ENCODE measurements around the gene COPS2.
"Not testable (repeated sequence)": the region's sequence is repeated elsewhere in the genome, so short reads cannot be mapped to it uniquely, and the experiment has no call there.

Gene COPS2

DNA sequence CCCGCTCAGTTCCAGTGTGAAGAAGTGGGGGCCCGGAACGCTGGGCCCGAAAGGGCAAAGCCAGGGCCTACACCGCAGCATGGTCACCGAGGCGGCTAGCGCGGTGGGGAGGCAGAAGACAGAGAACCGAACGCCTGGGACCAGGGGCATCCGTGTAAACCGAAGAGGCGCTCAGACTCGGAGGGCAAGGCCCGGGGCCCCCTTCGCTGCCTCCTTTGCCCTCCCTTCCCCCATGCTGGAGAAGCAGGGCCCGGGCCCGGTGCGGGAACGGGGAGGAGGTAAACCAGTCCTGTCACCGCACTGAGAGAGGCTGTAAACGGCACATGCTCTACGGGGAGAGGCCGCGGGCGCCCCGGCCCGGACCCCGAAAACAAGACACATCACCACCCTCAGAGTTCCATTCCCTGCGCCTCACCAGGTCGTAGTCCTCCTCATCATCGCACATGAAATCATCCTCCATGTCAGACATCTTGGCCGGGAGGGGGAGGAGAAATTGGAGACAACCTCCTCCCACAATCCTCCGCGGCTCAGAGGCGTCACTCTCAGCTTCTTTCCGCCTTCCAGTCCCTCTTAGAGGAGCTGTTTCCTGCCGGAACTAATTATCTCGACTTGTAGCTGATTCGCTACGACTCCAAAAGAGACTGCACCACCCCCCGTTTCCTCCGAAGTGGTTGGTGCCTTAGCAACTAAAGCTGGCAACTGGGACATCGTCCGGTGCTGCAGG, at the start of gene COPS2:
Gene COPS2 (minus strand): TSS at position 490 of the 724 bp plus-strand sequence. CDS start 21 bp downstream, at position 469.
- peak; percentile 99 for DNase-seq

GRCh38 chr15:49200347-49200746, 44.9 kb upstream of the COPS2 start:
- DNase-seq = no peak

DNA sequence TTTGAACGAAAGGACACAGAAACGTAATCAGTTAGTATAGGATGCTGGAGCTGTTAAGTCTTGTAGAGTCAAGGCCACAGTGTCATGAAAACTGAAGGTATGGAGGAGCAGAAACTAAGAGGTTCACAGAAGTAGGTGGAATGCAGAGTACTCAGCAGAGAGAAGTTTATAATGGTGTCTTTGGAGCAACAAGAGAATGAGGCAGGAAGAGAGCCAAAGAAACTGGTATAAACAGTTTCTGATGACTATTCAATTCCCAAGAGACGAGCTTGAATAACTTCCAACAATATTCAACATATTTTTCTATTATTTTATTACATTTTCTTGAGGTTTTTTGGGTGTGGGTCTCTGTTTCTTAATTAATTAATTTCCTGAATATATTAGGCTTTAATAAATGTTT, 44.3 kb upstream of the COPS2 start:
- no peak for DNase-seq

DNA sequence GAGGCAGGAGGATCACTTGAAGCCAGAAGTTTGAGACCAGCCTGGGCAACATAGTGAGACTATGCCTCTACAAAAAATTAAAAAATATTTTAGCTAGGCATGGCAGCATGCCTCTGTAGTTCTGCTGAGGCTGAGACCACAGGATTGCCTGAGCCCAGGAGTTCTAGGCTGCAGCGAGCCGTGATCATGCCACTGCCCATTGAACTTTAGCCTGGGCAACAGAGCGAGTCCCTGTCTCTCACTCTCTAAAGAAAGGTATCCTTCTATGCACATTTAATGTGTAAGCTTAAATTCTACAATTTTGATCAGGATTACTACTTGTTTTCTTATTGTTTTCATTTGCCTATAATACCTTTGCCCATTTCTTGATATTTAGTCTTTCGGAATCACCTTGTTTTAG, 41.5 kb upstream of the COPS2 start:
- DNase-seq = no peak

GRCh38 chr15:49191892-49192291, 36.5 kb upstream of the COPS2 start:
- no peak for DNase-seq

GRCh38 chr15:49190586-49190985, 35.2 kb upstream of the COPS2 start:
- peak; percentile 89 for DNase-seq

- peak; percentile 46 for DNase-seq
Observed at GRCh38 chr15:49189631-49190030, 34.2 kb upstream of the COPS2 start.

GRCh38 chr15:49188933-49189332, 33.5 kb upstream of the COPS2 start:
- no peak for DNase-seq

- no peak for DNase-seq
Observed at GRCh38 chr15:49187549-49188245, 32.3 kb upstream of the COPS2 start.

GRCh38 chr15:49185473-49185872, 30.1 kb upstream of the COPS2 start:
- no peak for DNase-seq

DNA sequence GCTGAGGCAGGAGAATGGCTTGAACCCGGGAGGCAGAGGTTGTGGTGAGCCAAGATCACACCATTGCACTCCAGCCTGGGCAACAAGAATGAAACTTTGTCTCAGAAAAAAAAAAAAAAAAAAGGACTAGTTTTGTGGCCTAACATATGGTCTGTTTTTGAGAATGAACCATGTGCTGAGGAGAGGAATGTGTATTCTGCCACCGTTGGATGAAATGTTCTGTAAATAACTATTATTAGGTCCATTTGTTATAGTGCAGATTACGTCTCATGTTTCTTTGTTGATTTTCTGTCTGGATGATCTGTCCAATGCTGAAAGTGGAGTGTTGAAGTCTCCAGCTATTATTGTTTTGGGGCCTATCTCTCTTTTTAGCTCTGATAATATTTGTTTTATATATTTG, 28.3 kb upstream of the COPS2 start:
- not testable (repeated sequence) for DNase-seq

DNA sequence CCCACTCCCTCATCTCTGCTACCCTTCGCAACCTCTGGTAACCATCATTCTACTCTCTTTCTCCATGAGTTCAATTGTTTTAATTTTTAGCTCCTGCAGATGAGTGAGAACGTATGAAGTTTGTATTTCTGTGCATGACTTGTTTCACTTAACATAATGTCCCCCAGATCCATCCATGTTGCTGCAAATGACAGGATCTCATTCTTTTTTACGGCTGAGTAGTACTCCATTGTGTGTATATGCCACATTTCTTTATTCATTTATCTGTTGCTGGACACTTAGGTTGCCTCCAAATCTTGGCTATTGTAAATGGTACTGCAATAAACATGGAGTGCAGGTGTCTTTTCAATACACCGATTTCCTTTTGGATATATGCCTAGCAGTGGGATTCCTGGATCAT, 26.7 kb upstream of the COPS2 start:
- DNase-seq = no peak

DNA sequence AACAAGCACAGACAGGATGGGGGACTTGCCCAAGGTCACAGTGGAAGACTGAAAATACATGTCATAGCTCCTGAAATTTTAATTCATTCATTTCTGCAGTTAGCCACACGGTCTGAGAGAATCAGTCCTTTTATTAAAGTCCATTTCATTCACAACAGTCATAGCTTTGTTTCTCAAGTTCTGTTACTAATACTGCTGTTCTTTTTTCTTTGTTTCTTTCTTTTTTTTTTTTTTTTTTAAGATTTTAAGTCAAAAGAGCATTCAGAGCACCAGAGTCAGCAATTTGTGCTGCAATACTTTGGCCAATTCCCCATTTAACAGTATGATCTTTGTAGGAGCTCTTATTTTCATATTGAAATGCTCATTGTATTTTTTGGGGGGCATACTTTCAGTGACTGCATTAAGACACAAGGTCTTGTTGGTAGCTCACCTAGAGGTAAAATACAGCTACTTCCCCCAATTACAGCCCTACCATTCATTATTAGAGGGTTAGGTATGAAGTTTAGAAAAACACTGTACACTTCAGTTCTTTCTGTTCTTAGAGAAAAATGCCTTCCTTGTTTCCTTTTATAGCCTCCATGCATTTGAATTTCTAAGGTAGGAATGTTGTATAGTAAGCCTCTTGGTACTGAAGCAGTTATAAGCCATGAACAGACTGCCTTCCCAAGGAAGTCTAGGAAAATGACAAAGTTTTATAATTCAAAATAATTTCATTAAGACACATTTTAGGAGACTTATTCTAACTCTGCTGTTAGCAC, 24.2 kb upstream of the COPS2 start:
- DNase-seq = no peak

GRCh38 chr15:49178497-49178896, 23.1 kb upstream of the COPS2 start:
- no peak for DNase-seq

- peak; percentile 15 for DNase-seq
Observed at GRCh38 chr15:49175582-49176397, 20.4 kb upstream of the COPS2 start.

DNA sequence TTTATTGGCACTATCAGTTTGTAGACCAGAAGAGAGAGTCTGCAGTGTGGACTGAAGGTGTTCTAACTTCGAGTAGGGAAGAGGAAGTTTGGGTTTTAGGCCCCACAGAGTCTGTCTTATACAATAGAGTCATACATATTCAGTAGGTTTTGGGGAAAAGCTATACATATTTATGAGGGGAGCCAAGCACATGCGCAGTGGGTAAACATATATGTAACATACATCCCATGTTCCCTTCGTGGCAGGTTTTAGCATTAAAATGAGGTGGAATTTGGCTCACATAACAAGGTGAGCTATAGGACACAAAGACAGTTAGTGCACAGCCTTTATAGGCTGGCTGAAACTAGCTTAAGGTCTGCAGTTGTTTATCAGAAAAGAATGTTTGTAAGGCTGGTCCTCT, 19.5 kb upstream of the COPS2 start:
- DNase-seq = peak; percentile 62

GRCh38 chr15:49171790-49172189, 16.4 kb upstream of the COPS2 start:
- DNase-seq = no peak

DNA sequence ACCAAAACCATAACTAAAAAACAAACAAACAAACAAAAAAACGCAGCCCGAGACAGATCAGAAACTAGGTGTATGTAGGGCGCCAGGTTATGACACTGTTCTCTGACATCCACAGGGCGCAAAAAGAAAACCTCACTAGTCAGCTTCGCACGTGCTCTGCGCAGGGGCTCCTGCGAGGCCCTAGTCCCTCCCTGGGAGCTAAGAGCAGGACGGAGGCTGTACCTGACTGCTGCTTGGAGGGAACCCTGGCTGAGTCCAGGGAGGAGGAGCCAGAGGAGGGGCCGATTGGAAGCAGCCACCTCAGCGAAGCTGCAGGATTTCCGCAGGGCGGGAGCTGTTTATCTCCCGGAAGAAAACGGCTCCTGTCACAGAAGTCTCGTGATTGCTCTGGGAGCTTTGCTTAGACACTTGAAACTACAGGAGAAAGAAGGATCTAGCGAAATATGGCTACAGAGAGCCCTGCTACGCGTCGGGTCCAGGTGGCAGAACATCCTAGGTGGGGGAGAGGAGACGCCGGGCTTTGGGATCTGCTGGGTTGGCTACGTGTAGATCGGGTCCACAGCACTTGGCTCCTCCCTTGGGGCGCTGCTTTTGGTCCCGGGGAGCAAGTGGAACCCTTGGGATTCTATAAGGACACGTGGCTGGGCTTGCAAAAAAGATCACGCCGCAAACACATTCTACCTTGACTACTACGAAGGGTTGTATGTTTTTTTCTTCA, 14.6 kb upstream of the COPS2 start, which contains the start of gene GALK2:
Gene GALK2 (plus strand): TSS at position 368 of the 718 bp plus-strand sequence. CDS start 76 bp downstream, at position 444.
- DNase-seq = peak; percentile 97

DNA sequence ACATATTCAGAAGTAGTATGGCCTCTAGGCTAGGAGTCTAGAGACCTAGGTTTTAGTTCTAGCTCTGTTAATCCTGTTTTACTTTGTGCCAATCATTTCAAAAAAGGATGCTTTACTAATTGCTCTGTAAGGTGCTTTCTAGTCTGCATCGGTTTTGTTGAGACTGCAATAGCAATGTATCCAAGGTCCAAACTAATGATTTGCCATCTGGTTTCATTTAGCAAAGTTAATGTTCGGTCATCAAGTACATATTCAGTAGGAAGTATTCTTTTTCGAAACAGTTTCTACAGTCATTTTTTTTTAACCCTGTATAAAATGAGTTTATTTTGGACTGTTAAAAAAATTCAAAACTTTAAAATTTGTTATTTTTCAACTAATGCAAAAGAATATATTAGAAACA, 12.6 kb upstream of the COPS2 start:
- no peak for DNase-seq

DNA sequence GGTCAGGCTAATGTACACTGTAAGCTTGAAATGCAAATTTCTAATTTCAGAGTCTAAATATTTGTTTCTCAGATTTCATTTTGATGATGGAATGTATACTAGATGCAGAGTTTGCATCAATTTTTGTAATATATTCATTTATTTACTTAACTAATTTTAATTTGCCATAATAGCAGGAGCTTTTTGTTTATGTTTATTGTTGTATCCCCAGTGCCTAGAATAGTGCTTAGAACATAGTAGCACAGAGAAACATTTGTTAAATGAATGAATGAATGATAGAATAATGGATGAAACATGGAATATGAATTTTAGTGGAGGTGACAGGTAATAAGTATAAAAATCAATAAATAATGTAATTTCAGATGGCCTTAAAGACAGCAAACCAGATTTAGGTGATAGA, 9.5 kb upstream of the COPS2 start:
- no peak for DNase-seq

DNA sequence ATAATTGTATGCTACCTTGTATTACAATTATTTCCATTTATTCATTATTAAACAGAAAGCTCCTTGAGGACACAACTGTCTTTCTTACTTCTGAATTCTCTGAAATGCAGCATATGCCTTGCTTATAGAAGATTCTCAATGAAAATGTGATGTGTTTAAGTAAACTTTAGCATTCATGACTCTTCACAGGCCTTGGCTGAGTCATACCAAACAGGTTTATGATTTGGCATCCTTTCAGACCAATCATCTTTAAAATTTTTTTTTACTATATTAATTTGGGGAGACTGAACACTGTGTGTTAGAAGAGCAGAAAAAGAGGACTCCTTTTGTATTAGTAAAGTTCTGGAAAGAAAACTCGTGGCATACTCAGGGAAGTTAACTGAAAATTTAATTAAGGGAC, 8.3 kb upstream of the COPS2 start:
- no peak for DNase-seq
